Ramos (cell line): ENCODE data around the gene NDUFS6.

Experiments used
- in situ Hi-C: fragments of 300-500 bp; cut with MboI; formaldehyde crosslinking; loops from one replicate; pipeline ENCODE4 v1.14.3; 2022; ENCODE audit warnings: low sequenced_read_pairs; ENCODE audit not compliant: unreplicated experiment

NDUFS6 gene

GRCh38 chr5:1795506-1795905 lies 5.7 kb upstream of the NDUFS6 start:
- in situ Hi-C loops: loop anchor here (25.0 kb wide), 1 partner anchor 483 kb away; no protein-coding TSS in a partner anchor

- in situ Hi-C loops: loop anchor here (25.0 kb wide), 1 partner anchor 484 kb away; no protein-coding TSS in a partner anchor
These were observed 5.3 kb upstream of the NDUFS6 start for GRCh38 chr5:1795931-1796330.

DNA sequence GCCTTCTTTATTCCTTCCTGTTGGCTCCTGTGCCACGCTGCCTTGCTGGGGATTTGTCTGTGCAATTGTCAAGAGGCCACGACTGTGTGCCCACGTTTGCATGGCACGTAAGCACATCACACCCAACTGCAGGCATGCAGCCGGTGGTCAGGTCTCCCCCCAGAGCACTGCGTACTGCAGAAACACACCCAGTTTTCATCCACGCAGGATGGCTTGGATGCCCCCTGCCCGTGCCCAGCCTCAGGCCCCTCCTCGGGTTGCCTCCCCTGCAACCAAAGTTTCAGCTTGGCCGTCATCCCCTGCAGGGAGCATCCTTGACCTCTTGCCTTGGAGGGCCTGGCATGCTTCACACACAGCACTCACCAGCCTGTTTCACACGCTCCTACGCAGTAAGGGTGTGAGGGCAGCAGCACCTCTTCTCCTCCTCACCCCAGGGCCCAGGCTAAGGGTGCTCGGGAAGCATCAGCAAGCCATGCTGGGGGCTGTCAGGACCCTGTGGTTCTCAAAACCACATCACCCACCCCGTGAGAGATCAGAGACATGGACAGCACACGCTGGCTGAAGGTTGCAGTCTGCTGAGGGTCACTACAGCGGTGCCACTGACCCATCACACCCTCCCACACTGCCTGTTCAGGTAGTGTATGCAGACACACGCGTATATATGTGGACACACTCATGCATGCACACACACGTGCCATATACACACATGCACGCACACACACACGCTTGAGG lies 4.7 kb upstream of the NDUFS6 start:
- in situ Hi-C loops: loop anchor here (25.0 kb wide), 1 partner anchor 484 kb away; no protein-coding TSS in a partner anchor

GRCh38 chr5:1797103-1797800 lies 4.0 kb upstream of the NDUFS6 start:
- in situ Hi-C loops: loop anchor here (25.0 kb wide), 1 partner anchor 485 kb away; no protein-coding TSS in a partner anchor

DNA sequence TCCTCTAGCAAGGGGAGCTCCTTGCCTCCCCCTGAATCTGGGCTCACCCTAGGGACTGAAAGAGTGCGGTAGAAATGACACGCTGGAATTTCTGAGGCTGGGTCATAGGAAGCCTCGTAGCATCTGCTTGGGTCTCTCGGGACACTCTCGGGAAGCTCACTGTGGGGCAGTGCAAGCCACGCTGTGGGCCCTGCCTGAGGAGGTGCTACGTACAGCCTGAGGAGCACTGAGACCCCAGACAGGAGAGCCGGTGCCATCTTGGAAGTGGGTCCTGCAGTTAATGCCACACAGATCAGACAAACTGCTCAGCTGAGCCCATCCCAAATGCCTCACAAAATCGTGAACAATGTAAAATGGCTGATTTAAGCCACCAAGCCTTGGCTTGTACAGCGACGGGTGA lies 3.4 kb upstream of the NDUFS6 start:
- in situ Hi-C loops: loop anchor here (25.0 kb wide), 1 partner anchor 486 kb away; no protein-coding TSS in a partner anchor

DNA sequence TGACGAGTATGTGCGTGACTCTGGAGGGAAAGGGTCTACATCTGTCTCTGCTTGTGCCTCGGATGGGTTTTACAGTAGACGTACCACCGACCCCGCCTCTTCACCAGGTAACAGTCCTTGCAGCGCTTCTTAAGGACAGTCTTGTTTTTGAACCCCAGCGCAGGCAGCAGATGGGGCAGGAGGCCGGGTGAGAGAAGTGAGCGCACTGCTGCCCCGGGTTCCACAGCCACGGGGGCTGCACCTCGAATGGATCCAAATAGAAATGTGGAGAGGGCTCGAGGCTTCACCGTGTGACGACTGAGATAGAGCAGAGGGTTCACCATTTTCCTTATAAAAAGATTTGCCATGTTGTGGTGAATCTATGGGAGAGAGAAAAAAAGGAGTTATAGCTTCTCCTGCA lies 2.6 kb upstream of the NDUFS6 start:
- in situ Hi-C loops: loop anchor here (25.0 kb wide), 1 partner anchor 486 kb away; no protein-coding TSS in a partner anchor

DNA sequence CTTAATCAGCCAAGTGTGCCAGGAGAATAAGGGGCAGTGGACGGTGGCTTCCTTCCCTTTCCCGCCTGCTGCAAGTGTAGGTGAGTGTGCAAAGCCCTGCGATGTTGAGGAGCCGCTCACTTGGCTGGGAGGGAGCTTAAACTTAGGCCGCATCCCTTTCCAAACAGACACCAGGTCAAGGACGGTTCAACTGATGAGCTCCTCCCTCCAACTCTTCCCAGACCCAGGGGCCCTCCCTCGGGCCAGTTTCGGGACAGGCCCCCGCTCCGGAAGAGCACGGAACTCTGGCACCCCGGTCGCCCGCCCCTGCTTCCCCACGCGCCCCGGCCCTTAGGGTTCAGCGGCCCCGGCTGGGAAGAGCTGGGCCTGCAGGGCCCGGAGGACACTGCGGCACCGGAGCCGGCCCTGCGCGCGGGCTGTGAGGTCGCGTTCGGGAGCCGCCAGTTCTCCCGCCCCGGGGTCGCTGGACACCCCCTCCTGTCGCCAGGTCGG lies 2.1 kb upstream of the NDUFS6 start:
- in situ Hi-C loops: loop anchor here (25.0 kb wide), 1 partner anchor 487 kb away; no protein-coding TSS in a partner anchor

GRCh38 chr5:1799602-1800471 lies 1.4 kb upstream of the NDUFS6 start, which contains the start of gene MRPL36:
MRPL36 (minus strand) TSS chr5:1799837; CDS start chr5:1798935, 902 bp downstream.
- in situ Hi-C loops: loop anchor here (25.0 kb wide), 1 partner anchor 488 kb away; no protein-coding TSS in a partner anchor

GRCh38 chr5:1800472-1801221 lies 560 bp upstream of the NDUFS6 start:
- in situ Hi-C loops: no loop called here

- in situ Hi-C loops: no loop called here
These were observed 724 bp downstream of the NDUFS6 start for GRCh38 chr5:1801967-1802295.

DNA sequence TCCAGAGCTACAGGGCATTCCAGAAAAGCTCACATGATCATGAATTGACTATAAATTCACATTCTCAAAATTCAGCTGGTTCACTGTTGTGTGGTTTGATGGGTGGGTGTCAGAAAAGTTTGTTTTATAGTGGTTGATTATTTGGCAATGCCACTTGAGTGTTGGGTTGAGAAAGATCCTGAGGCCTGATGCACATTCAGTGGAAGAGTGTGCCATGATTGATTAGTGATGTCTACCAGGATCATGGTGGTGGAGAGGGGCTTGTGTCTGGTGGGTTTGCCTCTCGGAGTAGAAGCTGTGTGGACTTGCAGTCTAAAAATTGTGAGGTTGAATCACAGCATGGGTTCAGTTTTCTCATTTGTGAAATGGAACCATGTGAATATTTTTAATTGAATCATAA lies 2.0 kb downstream of the NDUFS6 start:
- in situ Hi-C loops: no loop called here

GRCh38 chr5:1804001-1804690 lies 2.9 kb downstream of the NDUFS6 start:
- in situ Hi-C loops: no loop called here

- in situ Hi-C loops: no loop called here
These were observed 4.1 kb downstream of the NDUFS6 start for GRCh38 chr5:1805326-1805725.

- in situ Hi-C loops: no loop called here
These were observed 4.5 kb downstream of the NDUFS6 start for GRCh38 chr5:1805736-1806135.

GRCh38 chr5:1806199-1806598 lies 5.0 kb downstream of the NDUFS6 start:
- in situ Hi-C loops: no loop called here

- in situ Hi-C loops: no loop called here
These were observed 5.8 kb downstream of the NDUFS6 start for GRCh38 chr5:1806974-1807373.

DNA sequence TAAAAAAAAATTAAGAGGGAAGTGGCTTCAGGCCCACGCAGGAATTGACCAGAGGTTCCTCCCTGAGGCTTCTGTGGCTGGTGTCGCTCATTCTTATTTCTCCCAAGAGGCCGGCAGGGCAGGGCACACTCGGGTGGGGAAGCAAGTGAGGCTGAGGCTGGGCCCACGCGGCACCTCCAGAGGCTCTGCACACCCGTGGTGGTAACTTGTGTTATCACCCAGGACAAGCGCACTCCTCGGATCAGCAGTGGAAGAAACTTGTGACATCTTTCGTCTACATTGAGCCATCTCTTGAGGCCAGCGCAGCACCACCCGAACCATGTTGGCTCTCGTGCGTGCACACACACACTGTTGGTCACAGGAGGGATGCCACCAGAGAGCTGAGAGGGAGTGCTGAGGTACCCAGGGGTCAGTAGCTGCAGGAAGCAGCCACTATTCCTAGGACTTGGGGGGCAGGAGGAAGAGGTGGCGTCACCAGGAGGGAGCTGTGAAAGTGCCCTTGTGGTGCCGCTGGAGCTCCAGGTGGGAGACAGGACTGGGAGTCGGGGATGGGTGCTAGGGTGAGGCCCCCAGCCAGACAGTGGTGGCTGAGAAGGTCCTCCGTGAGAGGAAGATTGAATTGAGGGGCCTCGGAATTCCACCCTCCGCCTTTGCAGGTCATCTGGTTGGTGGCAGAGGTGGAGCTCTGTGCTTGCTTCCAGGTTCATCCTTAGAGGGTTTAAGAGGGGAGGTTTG lies 6.4 kb downstream of the NDUFS6 start:
- in situ Hi-C loops: no loop called here

DNA sequence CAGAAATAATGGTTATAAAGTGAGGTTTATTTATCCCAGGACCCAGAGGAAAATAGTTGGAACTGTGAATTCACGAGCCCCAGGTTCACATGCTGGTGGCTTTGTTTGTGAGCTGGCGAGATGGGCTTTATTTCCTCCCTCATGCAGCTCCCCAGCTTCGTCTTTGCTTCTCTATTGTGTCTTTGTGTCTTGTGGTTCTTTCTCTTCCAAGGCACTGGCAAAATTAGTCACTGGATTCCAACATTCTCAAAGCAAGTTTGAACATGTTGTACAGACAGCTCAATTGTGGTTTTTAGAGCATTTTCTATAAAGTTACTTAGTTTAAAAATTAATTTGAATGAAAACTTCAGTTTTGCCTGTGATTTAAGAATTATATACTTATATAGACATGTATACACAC lies 7.2 kb downstream of the NDUFS6 start:
- in situ Hi-C loops: no loop called here
